Transverse colon (tissue), 4 donors: ENCODE data around the gene HSPB7. TPM values are rescaled to one million over a fixed set of nuclear protein-coding genes. Genes with fewer than 3 reads are reported as not detected.
A peak's percentile ranks its signal among the peaks of the same experiment; 100 is the strongest.
"Not testable (repeated sequence)": the region's sequence is repeated elsewhere in the genome, so short reads cannot be mapped to it uniquely, and the experiment has no call there.

ENCODE experiments used
- DNase-seq: peaks from one replicate; pipeline ENCODE4 v3.0.0-alpha.2; 2019
- H3K27ac ChIP-seq, 4 donors: fragments of 200-600 bp; sonication (generic); 2 replicates each; pipeline ENCODE4 v1.5.1; 2016 to 2018; ENCODE audit warnings: inconsistent platforms in 4 of 4
- H3K27me3 ChIP-seq: fragments of 200-600 bp; sonication (generic); 2 replicates; pipeline ENCODE4 v1.5.1; 2017; ENCODE audit warnings: inconsistent platforms
- H3K36me3 ChIP-seq, 4 donors: fragments of 200-600 bp; sonication (generic); 2 replicates each; pipeline ENCODE4 v1.5.1; 2017 to 2019; ENCODE audit warnings: inconsistent platforms in 4 of 4
- H3K4me1 ChIP-seq, 4 donors: fragments of 200-600 bp; sonication (generic); 2 replicates each; pipeline ENCODE4 v1.5.1; 2017 to 2020; ENCODE audit warnings: inconsistent platforms in 4 of 4
- H3K4me3 ChIP-seq, 4 donors: fragments of 200-600 bp; sonication (generic); 1 replicate in 1 of 4; 2 replicates in 3 of 4; pipeline versions ENCODE4 v1.5.1 to v1.6.1; 2017 to 2019; ENCODE audit warnings: inconsistent platforms in 4 of 4
- H3K9me3 ChIP-seq, 2 donors: fragments of 200-600 bp; sonication (generic); 2 replicates each; pipeline ENCODE4 v1.5.1; 2017 to 2019; ENCODE audit warnings: inconsistent platforms in 2 of 2
- EP300 ChIP-seq: sonication (generic); formaldehyde crosslinking; IDR thresholded peaks from one replicate; pipeline ENCODE4 v1.6.1; 2017; ENCODE audit warnings: antibody characterized with exemption, low read depth
- POLR2A ChIP-seq: fragments of 450-650 bp; IDR thresholded peaks from one replicate; pipeline ENCODE4 v1.6.1; 2016; ENCODE audit warnings: antibody characterized with exemption, mild to moderate bottlenecking, moderate library complexity
- POLR2AphosphoS5 ChIP-seq, 3 donors: sonication (generic); formaldehyde crosslinking; IDR thresholded peaks; one replicate each; pipeline ENCODE4 v1.6.1; 2016; ENCODE audit warnings: antibody characterized with exemption in 3 of 3
- WGBS, 2 donors: methylation state at CpG; one replicate each; pipeline ENCODE4 v1.1.5; 2018; ENCODE audit warnings: low coverage in 1 of 2; 5-methylcytosine and 5-hydroxymethylcytosine counted together
- in situ Hi-C, 4 donors: fragments of 200-750 bp; cut with MboI; loops; one replicate each; pipeline versions ENCODE4 v1.15.0 to v1.15.1; 2017; ENCODE audit warnings: low sequenced_read_pairs in 3 of 4, low pct_ligation_motif_present in 1 of 4, low pct_unique_long_range_greater_than_20kb in 1 of 4
- intact Hi-C: fragments of 100-400 bp; cut with DNase I; formaldehyde crosslinking; loops from one replicate; pipeline ENCODE4 v1.15.1; 2023; ENCODE audit warnings: low total_unique reads
- total RNA-seq, 4 donors: library from RNA; depleted of rRNA; stranded (reverse); fragments of >200 nt; gene quantifications; one replicate each; pipeline ENCODE4 v1.1.0, GENCODE V29; 2016
- TF ChIP-seq, protein P1 (sequence below), 5 experiments: fragments of 200-600 bp in 3 of 5; fragments of 450-650 bp in 2 of 5; sonication (generic) in 3 of 5; IDR thresholded peaks; 1 replicate in 2 of 5; 2 replicates in 3 of 5; pipeline ENCODE4 v1.5.1; 2016 to 2017; ENCODE audit warnings: antibody characterized with exemption in 5 of 5, inconsistent platforms in 3 of 5, mild to moderate bottlenecking in 2 of 5, moderate library complexity in 1 of 5

HSPB7 gene
- total RNA-seq, 4 donors from 2014 or later: 6.0 to 63.1 (median 9.2) TPM

- intact Hi-C loops: no loop called here
- Histone ChIP-seq H3K9me3 (no peaks in the 10 kb centered on the region), H3K27me3 (peaks cover 26% of the 10 kb centered on the region), H3K36me3 (no peaks in the 10 kb centered on the region), H3K27ac (no peak overlapping the region), H3K4me3 (no peak overlapping the region), H3K4me1 (peaks cover 11 to 15% (median 13%) of the 10 kb centered on the region in 4 donors)
- in situ Hi-C loops: no loop called here
- no peak for TF ChIP-seq POLR2AphosphoS5 (IDR thresholded peaks at IDR 0.05)
- TF ChIP-seq, protein P1, sequence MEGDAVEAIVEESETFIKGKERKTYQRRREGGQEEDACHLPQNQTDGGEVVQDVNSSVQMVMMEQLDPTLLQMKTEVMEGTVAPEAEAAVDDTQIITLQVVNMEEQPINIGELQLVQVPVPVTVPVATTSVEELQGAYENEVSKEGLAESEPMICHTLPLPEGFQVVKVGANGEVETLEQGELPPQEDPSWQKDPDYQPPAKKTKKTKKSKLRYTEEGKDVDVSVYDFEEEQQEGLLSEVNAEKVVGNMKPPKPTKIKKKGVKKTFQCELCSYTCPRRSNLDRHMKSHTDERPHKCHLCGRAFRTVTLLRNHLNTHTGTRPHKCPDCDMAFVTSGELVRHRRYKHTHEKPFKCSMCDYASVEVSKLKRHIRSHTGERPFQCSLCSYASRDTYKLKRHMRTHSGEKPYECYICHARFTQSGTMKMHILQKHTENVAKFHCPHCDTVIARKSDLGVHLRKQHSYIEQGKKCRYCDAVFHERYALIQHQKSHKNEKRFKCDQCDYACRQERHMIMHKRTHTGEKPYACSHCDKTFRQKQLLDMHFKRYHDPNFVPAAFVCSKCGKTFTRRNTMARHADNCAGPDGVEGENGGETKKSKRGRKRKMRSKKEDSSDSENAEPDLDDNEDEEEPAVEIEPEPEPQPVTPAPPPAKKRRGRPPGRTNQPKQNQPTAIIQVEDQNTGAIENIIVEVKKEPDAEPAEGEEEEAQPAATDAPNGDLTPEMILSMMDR (IDR thresholded peaks at IDR 0.05): no peak
- no peak for TF ChIP-seq EP300
- no peak for TF ChIP-seq POLR2A
- 60% methylated on average over 1 of the region's 1 CpG; no CpG with 5 or more reads in 1 of the 2 donors for WGBS, 2 donors
- DNase-seq: no peak
Observed at GRCh38 chr1:16029288-16029687, 11.4 kb upstream of the HSPB7 start.

- H3K9me3 ChIP-seq, DNase-seq, intact Hi-C loops, H3K4me3 ChIP-seq, H3K36me3 ChIP-seq, in situ Hi-C loops, H3K27ac ChIP-seq: not testable (repeated sequence)
- peaks cover 11 to 15% (median 13%) of the 10 kb centered on the region in 4 donors for H3K4me1 ChIP-seq
- H3K27me3 ChIP-seq: peaks cover 26% of the 10 kb centered on the region
- WGBS, 2 donors: 73% methylated on average over 6 of the region's 13 CpGs; no CpG with 5 or more reads in 1 of the 2 donors
Observed at GRCh38 chr1:16029003-16029268, 11.1 kb upstream of the HSPB7 start.

DNA sequence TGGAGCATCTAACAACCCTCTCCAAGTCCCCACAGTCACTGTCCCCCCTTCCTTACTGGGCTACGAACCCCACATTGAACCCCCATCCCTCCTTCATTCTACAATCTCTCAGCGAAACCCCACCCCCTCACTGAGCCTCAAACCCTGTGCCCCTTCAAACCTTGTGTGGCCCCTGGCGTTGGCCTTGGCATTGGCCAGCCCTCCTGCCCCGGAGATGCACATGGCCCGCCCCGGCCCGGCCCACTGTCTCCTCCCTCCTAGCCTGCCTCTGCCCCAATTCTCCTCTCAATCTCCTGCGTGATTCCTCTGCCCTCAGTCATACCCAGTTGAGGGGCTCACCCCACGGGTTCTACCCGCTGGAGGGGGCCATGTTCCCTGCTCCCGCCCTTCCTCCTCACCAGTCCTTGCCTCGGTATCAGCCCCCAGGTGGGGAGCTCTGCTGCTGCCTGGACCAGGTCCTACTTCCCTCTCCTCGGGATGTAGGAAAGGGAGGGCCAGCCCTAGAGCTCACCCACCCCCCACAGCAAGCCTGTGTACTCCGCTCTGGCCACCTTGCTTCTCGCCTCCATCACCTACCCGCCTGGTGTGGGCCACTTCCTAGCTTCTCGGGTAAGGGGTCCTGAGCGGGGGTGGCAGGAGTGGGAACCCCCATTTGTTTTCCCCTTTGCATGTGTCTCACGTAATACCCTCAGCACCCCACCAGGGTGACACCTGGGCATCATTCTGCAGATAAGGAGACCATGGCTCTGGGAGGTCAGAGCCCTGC lies 10.6 kb upstream of the HSPB7 start:
- DNase-seq: no peak
- in situ Hi-C loops: no loop called here

DNA sequence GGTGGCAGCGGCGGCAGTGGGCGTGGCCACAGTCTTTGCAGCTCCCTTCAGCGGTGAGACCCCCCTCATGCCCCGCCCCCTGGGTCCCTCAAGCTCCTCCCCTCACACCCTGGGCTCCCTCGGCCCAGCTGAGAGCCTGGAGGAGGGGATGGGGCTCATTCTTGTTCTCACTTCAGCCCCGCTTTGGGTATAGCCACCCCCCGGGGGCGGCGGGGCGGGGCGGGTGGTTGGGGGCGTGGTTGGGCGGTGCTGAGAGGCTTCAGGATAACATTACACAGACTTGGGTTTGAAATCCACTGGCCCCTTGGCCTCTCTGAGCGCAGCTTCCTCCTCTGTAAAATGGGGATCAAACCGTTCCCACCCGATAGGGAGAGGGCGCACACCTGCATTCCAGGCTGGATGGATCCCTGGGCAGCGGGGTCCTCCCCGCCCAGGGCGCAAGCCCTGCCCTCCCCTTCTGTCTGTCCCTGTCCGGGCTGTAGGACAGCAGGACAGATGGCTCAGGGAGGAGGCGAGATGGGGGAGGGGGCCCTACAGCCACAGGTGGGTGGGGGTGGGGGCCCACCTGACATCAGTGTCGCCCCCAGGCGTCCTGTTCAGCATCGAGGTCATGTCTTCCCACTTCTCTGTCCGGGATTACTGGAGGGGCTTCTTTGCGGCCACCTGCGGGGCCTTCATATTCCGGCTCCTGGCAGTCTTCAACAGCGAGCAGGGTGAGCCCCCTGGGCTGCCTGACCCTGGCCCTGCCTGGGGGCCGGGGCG lies 9.1 kb upstream of the HSPB7 start:
- WGBS, 2 donors: 19% methylated on average over 18 of the region's 33 CpGs; no CpG with 5 or more reads in 1 of the 2 donors
- Histone ChIP-seq H3K4me1 (peaks cover 8 to 9% (median 8%) of the 10 kb centered on the region in 4 donors), H3K27ac (peak overlapping the region in 1 of 4 donors; percentile 14), H3K4me3 (peak overlapping the region in 2 of 4 donors; percentile 18 to 34), H3K9me3 (no peaks in the 10 kb centered on the region), H3K36me3 (no peaks in the 10 kb centered on the region), H3K27me3 (peaks cover 26% of the 10 kb centered on the region)
- peak; percentile 25 for DNase-seq
- in situ Hi-C loops (no loop called here), intact Hi-C loops (no loop called here)
- TF ChIP-seq POLR2AphosphoS5 (IDR thresholded peaks at IDR 0.05) (no peak), EP300 (no peak), POLR2A (no peak)
- TF ChIP-seq, protein P1 (IDR thresholded peaks at IDR 0.05): no peak

More for the DNA sequence above, 10.6 kb upstream of the HSPB7 start:
- no peak overlapping the region for H3K27ac ChIP-seq
- intact Hi-C loops: no loop called here
- peaks cover 26% of the 10 kb centered on the region for H3K27me3 ChIP-seq
- no peak overlapping the region for H3K4me3 ChIP-seq
- H3K9me3 ChIP-seq: no peaks in the 10 kb centered on the region
- H3K36me3 ChIP-seq: no peaks in the 10 kb centered on the region
- peaks cover 11 to 15% (median 13%) of the 10 kb centered on the region in 4 donors for H3K4me1 ChIP-seq
- TF ChIP-seq EP300: no peak
- no peak for TF ChIP-seq POLR2A
- TF ChIP-seq, protein P1 (IDR thresholded peaks at IDR 0.05): no peak
- WGBS, 2 donors: 43 to 54% methylated on average over 4 to 19 of the region's 19 CpGs

- in situ Hi-C loops, H3K4me1 ChIP-seq, H3K27ac ChIP-seq, DNase-seq, H3K9me3 ChIP-seq, H3K36me3 ChIP-seq, intact Hi-C loops, H3K4me3 ChIP-seq: not testable (repeated sequence)
- WGBS, 2 donors: 39% methylated on average over 9 of the region's 10 CpGs; no CpG with 5 or more reads in 1 of the 2 donors
- peaks cover 26% of the 10 kb centered on the region for H3K27me3 ChIP-seq
Observed at GRCh38 chr1:16026302-16026701, 8.5 kb upstream of the HSPB7 start.
